ENCODE data around the gene VAV2.

VAV2 gene

GRCh38 chr9:133791735-133792649 is 200.1 kb downstream of the VAV2 start:
- ChIA-PET POLR2A (no interaction called here), CTCF (interaction anchor here (0.7 to 8.6 kb wide), 10 partner anchors 9 to 228 kb away, joined by 3 to 93 read pairs (median 3); no protein-coding TSS in a partner anchor)
- Histone ChIP-seq H3K4me3 (ENCODE audit: control insufficient read depth in 1 of 7, extremely low read depth in 1 of 7, insufficient read depth in 4 of 7, low read depth in 2 of 7, low read length in 6 of 7) (no peak overlapping the region), H3K27ac (ENCODE audit: insufficient read depth in 1 of 2, low read depth in 1 of 2, low read length in 2 of 2, poor library complexity in 1 of 2, severe bottlenecking in 2 of 2) (no peak overlapping the region), H3K9me3 (ENCODE audit: control extremely low read depth in 1 of 5, control insufficient read depth in 4 of 5, insufficient read depth in 2 of 5, low read depth in 1 of 5, low read length in 4 of 5) (no peaks in the 10 kb centered on the region), H3K27me3 (replicated peaks in 2 of 5; ENCODE audit: control insufficient read depth in 4 of 5, insufficient read depth in 5 of 5, low read length in 4 of 5) (peaks cover 0 to 14% (median 2%) of the 10 kb centered on the region in 5 experiments), H3K36me3 (ENCODE audit: control insufficient read depth in 4 of 4, insufficient read depth in 4 of 4, low read length in 3 of 4) (no peaks in the 10 kb centered on the region), H3K4me1 (ENCODE audit: control extremely low read depth in 1 of 4, control insufficient read depth in 4 of 4, insufficient read depth in 4 of 4, low read length in 3 of 4) (peaks cover 0 to 37% (median 36%) of the 10 kb centered on the region in 4 experiments)
- WGBS (ENCODE audit: insufficient coverage) = 98% methylated on average over 5 of the region's 18 CpGs
- no peak for DNase-seq

- Histone ChIP-seq H3K36me3 (ENCODE audit: control insufficient read depth in 4 of 4, insufficient read depth in 4 of 4, low read length in 3 of 4) (no peaks in the 10 kb centered on the region), H3K27me3 (replicated peaks in 2 of 5; ENCODE audit: control insufficient read depth in 4 of 5, insufficient read depth in 5 of 5, low read length in 4 of 5) (peaks cover 0 to 18% (median 2%) of the 10 kb centered on the region in 5 experiments), H3K9me3 (ENCODE audit: control extremely low read depth in 1 of 5, control insufficient read depth in 4 of 5, insufficient read depth in 2 of 5, low read depth in 1 of 5, low read length in 4 of 5) (no peaks in the 10 kb centered on the region), H3K27ac (ENCODE audit: insufficient read depth in 1 of 2, low read depth in 1 of 2, low read length in 2 of 2, poor library complexity in 1 of 2, severe bottlenecking in 2 of 2) (no peak overlapping the region), H3K4me1 (ENCODE audit: control extremely low read depth in 1 of 4, control insufficient read depth in 4 of 4, insufficient read depth in 4 of 4, low read length in 3 of 4) (peaks cover 0 to 43% (median 36%) of the 10 kb centered on the region in 4 experiments), H3K4me3 (ENCODE audit: control insufficient read depth in 1 of 7, extremely low read depth in 1 of 7, insufficient read depth in 4 of 7, low read depth in 2 of 7, low read length in 6 of 7) (no peak overlapping the region)
- DNase-seq = no peak
- ChIA-PET POLR2A (no interaction called here), CTCF (interaction anchor here (1.8 to 8.6 kb wide), 2 partner anchors 9 to 204 kb away, joined by 4 to 93 read pairs; no protein-coding TSS in a partner anchor)
- WGBS (ENCODE audit: insufficient coverage) = 99% methylated on average over 10 of the region's 13 CpGs
Measured at GRCh38 chr9:133791069-133791468, 201.1 kb downstream of the VAV2 start.

- ChIA-PET POLR2A (no interaction called here), CTCF (interaction anchor here (0.8 to 8.6 kb wide), 6 partner anchors 7 to 205 kb away, joined by 3 to 93 read pairs (median 4); no protein-coding TSS in a partner anchor)
- Histone ChIP-seq H3K36me3 (ENCODE audit: control insufficient read depth in 4 of 4, insufficient read depth in 4 of 4, low read length in 3 of 4) (no peaks in the 10 kb centered on the region), H3K4me3 (ENCODE audit: control insufficient read depth in 1 of 7, extremely low read depth in 1 of 7, insufficient read depth in 4 of 7, low read depth in 2 of 7, low read length in 6 of 7) (no peak overlapping the region), H3K27me3 (replicated peaks in 2 of 5; ENCODE audit: control insufficient read depth in 4 of 5, insufficient read depth in 5 of 5, low read length in 4 of 5) (peaks cover 0 to 18% (median 2%) of the 10 kb centered on the region in 5 experiments), H3K9me3 (ENCODE audit: control extremely low read depth in 1 of 5, control insufficient read depth in 4 of 5, insufficient read depth in 2 of 5, low read depth in 1 of 5, low read length in 4 of 5) (no peaks in the 10 kb centered on the region), H3K27ac (ENCODE audit: insufficient read depth in 1 of 2, low read depth in 1 of 2, low read length in 2 of 2, poor library complexity in 1 of 2, severe bottlenecking in 2 of 2) (no peak overlapping the region), H3K4me1 (ENCODE audit: control extremely low read depth in 1 of 4, control insufficient read depth in 4 of 4, insufficient read depth in 4 of 4, low read length in 3 of 4) (peaks cover 0 to 47% (median 36%) of the 10 kb centered on the region in 4 experiments)
- WGBS (ENCODE audit: insufficient coverage) = 56% methylated on average over 8 of the region's 8 CpGs
- peak in 1 of 3 donors; percentile 8 for DNase-seq
Measured at GRCh38 chr9:133789778-133790177, 202.3 kb downstream of the VAV2 start.

GRCh38 chr9:133788819-133789717 is 203.1 kb downstream of the VAV2 start:
- Histone ChIP-seq H3K36me3 (ENCODE audit: control insufficient read depth in 4 of 4, insufficient read depth in 4 of 4, low read length in 3 of 4) (peaks cover 0 to under 1% (median 0%) of the 10 kb centered on the region in 4 experiments), H3K9me3 (ENCODE audit: control extremely low read depth in 1 of 5, control insufficient read depth in 4 of 5, insufficient read depth in 2 of 5, low read depth in 1 of 5, low read length in 4 of 5) (no peaks in the 10 kb centered on the region), H3K4me3 (ENCODE audit: control insufficient read depth in 1 of 7, extremely low read depth in 1 of 7, insufficient read depth in 4 of 7, low read depth in 2 of 7, low read length in 6 of 7) (peak overlapping the region in 3 of 7 experiments; percentile 35 to 49 (median 46)), H3K27ac (ENCODE audit: insufficient read depth in 1 of 2, low read depth in 1 of 2, low read length in 2 of 2, poor library complexity in 1 of 2, severe bottlenecking in 2 of 2) (no peak overlapping the region), H3K27me3 (replicated peaks in 2 of 5; ENCODE audit: control insufficient read depth in 4 of 5, insufficient read depth in 5 of 5, low read length in 4 of 5) (peaks cover 0 to 18% (median 2%) of the 10 kb centered on the region in 5 experiments), H3K4me1 (ENCODE audit: control extremely low read depth in 1 of 4, control insufficient read depth in 4 of 4, insufficient read depth in 4 of 4, low read length in 3 of 4) (peaks cover 0 to 47% (median 36%) of the 10 kb centered on the region in 4 experiments)
- ChIA-PET POLR2A (interaction anchor here (0.6 kb wide), 1 partner anchor 15 kb away, joined by 3 read pairs; no protein-coding TSS in a partner anchor), CTCF (interaction anchor here (0.5 to 8.6 kb wide), 7 partner anchors 20 to 206 kb away, joined by 3 to 93 read pairs (median 3); partner anchors contain the start of gene SARDH)
- DNase-seq = peak; percentile 48 to 77 (median 71)
- 24% methylated on average over 19 of the region's 34 CpGs for WGBS (ENCODE audit: insufficient coverage)

GRCh38 chr9:133788045-133788818 is 203.9 kb downstream of the VAV2 start:
- Histone ChIP-seq H3K4me1 (ENCODE audit: control extremely low read depth in 1 of 4, control insufficient read depth in 4 of 4, insufficient read depth in 4 of 4, low read length in 3 of 4) (peaks cover 0 to 44% (median 33%) of the 10 kb centered on the region in 4 experiments), H3K4me3 (ENCODE audit: control insufficient read depth in 1 of 7, extremely low read depth in 1 of 7, insufficient read depth in 4 of 7, low read depth in 2 of 7, low read length in 6 of 7) (no peak overlapping the region), H3K27ac (ENCODE audit: insufficient read depth in 1 of 2, low read depth in 1 of 2, low read length in 2 of 2, poor library complexity in 1 of 2, severe bottlenecking in 2 of 2) (no peak overlapping the region), H3K9me3 (ENCODE audit: control extremely low read depth in 1 of 5, control insufficient read depth in 4 of 5, insufficient read depth in 2 of 5, low read depth in 1 of 5, low read length in 4 of 5) (no peaks in the 10 kb centered on the region), H3K36me3 (ENCODE audit: control insufficient read depth in 4 of 4, insufficient read depth in 4 of 4, low read length in 3 of 4) (peaks cover 0 to 2% (median 0%) of the 10 kb centered on the region in 4 experiments), H3K27me3 (replicated peaks in 2 of 5; ENCODE audit: control insufficient read depth in 4 of 5, insufficient read depth in 5 of 5, low read length in 4 of 5) (peaks cover 0 to 18% (median 2%) of the 10 kb centered on the region in 5 experiments)
- ChIA-PET CTCF (interaction anchor here (1.1 to 8.6 kb wide), 3 partner anchors 129 to 207 kb away, joined by 3 to 93 read pairs (median 7); no protein-coding TSS in a partner anchor), POLR2A (interaction anchor here (0.6 kb wide), 3 partner anchors 9 to 267 kb away, joined by 3 to 5 read pairs (median 3); no protein-coding TSS in a partner anchor)
- 83% methylated on average over 30 of the region's 37 CpGs for WGBS (ENCODE audit: insufficient coverage)
- peak in 1 of 3 donors; percentile 27 for DNase-seq

GRCh38 chr9:133787754-133788025 is 204.4 kb downstream of the VAV2 start:
- peak in 2 of 3 donors; percentile 44 to 56 for DNase-seq
- ChIA-PET POLR2A (interaction anchor here (0.6 kb wide), 2 partner anchors 10 to 267 kb away, joined by 3 to 5 read pairs; no protein-coding TSS in a partner anchor), CTCF (interaction anchor here (1.1 kb wide), 1 partner anchor 207 kb away, joined by 7 read pairs; no protein-coding TSS in a partner anchor)
- WGBS (ENCODE audit: insufficient coverage) = no CpG with 5 or more reads among the region's 5 CpGs
- H3K4me3 ChIP-seq (ENCODE audit: control insufficient read depth in 1 of 7, extremely low read depth in 1 of 7, insufficient read depth in 4 of 7, low read depth in 2 of 7, low read length in 6 of 7) = no peak overlapping the region
- peaks cover 0 to 2% (median 0%) of the 10 kb centered on the region in 4 experiments for H3K36me3 ChIP-seq (ENCODE audit: control insufficient read depth in 4 of 4, insufficient read depth in 4 of 4, low read length in 3 of 4)
- no peaks in the 10 kb centered on the region for H3K9me3 ChIP-seq (ENCODE audit: control extremely low read depth in 1 of 5, control insufficient read depth in 4 of 5, insufficient read depth in 2 of 5, low read depth in 1 of 5, low read length in 4 of 5)
- H3K27me3 ChIP-seq (replicated peaks in 2 of 5; ENCODE audit: control insufficient read depth in 4 of 5, insufficient read depth in 5 of 5, low read length in 4 of 5) = peaks cover 0 to 18% (median 2%) of the 10 kb centered on the region in 5 experiments
- H3K4me1 ChIP-seq (ENCODE audit: control extremely low read depth in 1 of 4, control insufficient read depth in 4 of 4, insufficient read depth in 4 of 4, low read length in 3 of 4) = peaks cover 0 to 39% (median 28%) of the 10 kb centered on the region in 4 experiments
- no peak overlapping the region for H3K27ac ChIP-seq (ENCODE audit: insufficient read depth in 1 of 2, low read depth in 1 of 2, low read length in 2 of 2, poor library complexity in 1 of 2, severe bottlenecking in 2 of 2)

Measured in common myeloid progenitor, CD34-positive (primary cell).